Fibroblast of villous mesenchyme (primary cell): ENCODE measurements around the gene SPSB3. TPM values are rescaled to one million over a fixed set of nuclear protein-coding genes. Genes with fewer than 3 reads are reported as not detected.

Experiments
- DNase-seq: peaks from one replicate; pipeline ENCODE4 v3.0.0-alpha.2; 2010; ENCODE audit warnings: low read depth
- H3K4me3 ChIP-seq: 2 replicates; pipeline ENCODE4 v1.5.1; 2011; ENCODE audit warnings: low read depth, mild to moderate bottlenecking, low read length
- CTCF ChIP-seq: IDR thresholded peaks from 2 replicates; pipeline ENCODE4 v1.5.1; 2012; ENCODE audit warnings: low read depth, mild to moderate bottlenecking, low read length; ENCODE audit not compliant: insufficient read depth
- small RNA-seq: library from RNA; depleted of rRNA; stranded (forward); fragments of <200 nt; gene quantifications from one replicate; pipeline ENCODE3, GENCODE V24; 2012
- total RNA-seq: library from RNA; depleted of rRNA; stranded (reverse); fragments of >200 nt; gene quantifications from 2 replicates; pipeline ENCODE4 v1.2.3, GENCODE V29; 2012

SPSB3 gene
- total RNA-seq, 1 donor = 25.5 TPM

- no peak for DNase-seq
- no peak overlapping the region for H3K4me3 ChIP-seq
- TF ChIP-seq CTCF = no peak
Observed at GRCh38 chr16:1731073-1731472, 51.3 kb downstream of the SPSB3 start.

DNA sequence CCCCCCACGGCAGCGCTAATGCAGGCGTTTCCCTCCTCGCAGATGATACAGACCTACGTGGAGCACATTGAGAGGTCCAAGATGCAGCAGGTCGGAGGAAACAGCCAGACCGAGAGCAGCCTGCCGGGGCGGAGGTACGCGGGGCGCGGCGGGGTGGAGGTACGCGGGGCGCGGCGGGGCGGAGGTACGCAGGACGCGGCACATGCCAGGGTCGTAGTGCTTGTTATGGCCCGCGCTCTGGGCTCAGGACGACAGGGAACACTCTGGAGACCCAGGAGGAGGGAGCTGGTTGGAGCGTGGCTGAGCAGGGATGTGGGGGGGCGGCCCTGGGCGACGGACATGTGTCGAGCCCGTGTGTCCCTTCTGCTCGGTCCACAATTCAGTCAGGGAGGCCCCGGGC lies 52.9 kb downstream of the SPSB3 start:
- no peak overlapping the region for H3K4me3 ChIP-seq
- DNase-seq = no peak
- TF ChIP-seq CTCF = no peak

GRCh38 chr16:1729026-1729425 lies 53.3 kb downstream of the SPSB3 start:
- TF ChIP-seq CTCF = no peak

DNA sequence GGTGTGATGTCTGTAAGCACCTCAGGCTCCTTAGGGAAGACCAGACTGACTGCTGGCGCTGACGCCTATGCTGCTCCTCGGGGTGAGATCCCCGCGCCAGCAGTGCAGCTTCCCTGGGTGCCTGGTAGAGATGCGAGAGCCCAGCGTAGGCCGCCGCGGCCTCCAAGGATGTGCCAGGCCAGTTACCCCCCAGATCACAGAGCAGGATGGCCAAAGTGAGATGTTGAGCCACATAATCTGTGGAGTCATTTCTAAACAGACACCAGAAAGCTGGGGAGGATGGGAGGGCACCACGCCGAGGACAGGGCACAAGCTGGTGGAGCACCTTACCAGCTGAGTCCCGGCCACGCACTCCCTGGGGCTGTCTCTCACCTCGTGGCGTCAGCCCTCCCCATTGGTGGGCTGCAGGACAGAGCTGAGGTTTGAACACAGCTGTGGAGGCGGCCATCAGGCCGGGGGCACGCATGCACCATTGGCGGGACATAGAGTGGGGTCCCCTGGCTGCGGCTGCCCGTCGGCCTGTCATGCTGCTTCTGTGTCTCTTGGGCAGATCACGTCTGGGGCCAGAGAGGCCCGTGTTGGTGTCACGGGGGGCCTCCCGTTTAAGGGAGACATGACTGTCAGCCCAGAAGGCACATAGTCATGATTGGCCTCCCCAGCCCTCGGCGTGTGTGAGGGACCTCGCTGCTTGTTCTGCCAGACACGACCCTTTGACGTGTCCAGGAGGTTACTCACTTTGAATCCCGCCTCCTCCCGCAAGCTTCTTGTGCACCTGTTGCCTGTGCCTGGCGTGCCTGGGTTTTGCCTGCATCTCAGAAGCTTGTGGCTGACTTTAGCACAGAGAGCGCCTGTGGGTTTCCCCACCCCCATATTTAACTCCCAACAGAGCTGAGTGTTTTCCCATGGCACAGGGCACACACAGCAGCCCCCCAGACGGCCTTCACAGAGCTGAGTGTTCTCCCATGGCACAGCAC lies 54.4 kb downstream of the SPSB3 start:
- DNase-seq = no peak
- H3K4me3 ChIP-seq = no peak overlapping the region
- no peak for TF ChIP-seq CTCF

More at GRCh38 chr16:1729026-1729425, 53.3 kb downstream of the SPSB3 start:
- no peak overlapping the region for H3K4me3 ChIP-seq
- no peak for DNase-seq

Small RNAs within 50 kb of the gene (small RNA-seq; reads per million reads assigned to genes)
- gene MIR3177 = 0.38 reads per million

Other genes with a start within 250 kb of the SPSB3 start
- gene TMEM204, start 248.9 kb downstream of the SPSB3 start, total RNA-seq = 22.5 and 36.1 TPM in 2 replicates
- 19.6 and 24.6 TPM in 2 replicates for gene IFT140, start 170.5 kb downstream of the SPSB3 start, total RNA-seq
- gene CRAMP1, start 170.2 kb downstream of the SPSB3 start, total RNA-seq = 10.3 and 10.4 TPM in 2 replicates
- gene JPT2, start 104.3 kb downstream of the SPSB3 start, total RNA-seq = 39.3 and 61.7 TPM in 2 replicates
- 37.1 and 61.5 TPM in 2 replicates for gene MAPK8IP3, start 76.4 kb downstream of the SPSB3 start, total RNA-seq
- 41.2 and 63.9 TPM in 2 replicates for gene NME3, start 11.0 kb downstream of the SPSB3 start, total RNA-seq
- gene EME2, start 9.8 kb downstream of the SPSB3 start, total RNA-seq = 13.9 and 15.5 TPM in 2 replicates
- gene MRPS34, start 9.4 kb downstream of the SPSB3 start, total RNA-seq = 52.7 and 67.0 TPM in 2 replicates
- 54.8 and 78.0 TPM in 2 replicates for gene NUBP2, start 389 bp upstream of the SPSB3 start, total RNA-seq
- under 0.01 TPM in 1 of 2 replicates, not detected in the other for gene IGFALS, start 11.1 kb upstream of the SPSB3 start, total RNA-seq
- 22.5 and 24.6 TPM in 2 replicates for gene HAGH, start 44.3 kb upstream of the SPSB3 start, total RNA-seq
- 51.8 and 63.8 TPM in 2 replicates for gene FAHD1, start 44.6 kb upstream of the SPSB3 start, total RNA-seq
- under 0.01 TPM in 1 of 2 replicates, not detected in the other for gene MEIOB, start 89.6 kb upstream of the SPSB3 start, total RNA-seq
- not detected in 2 replicates for gene HS3ST6, start 135.8 kb upstream of the SPSB3 start, total RNA-seq
- gene MSRB1, start 160.6 kb upstream of the SPSB3 start, total RNA-seq = 14.2 and 16.4 TPM in 2 replicates
- gene RPL3L, start 172.1 kb upstream of the SPSB3 start, total RNA-seq = not detected in 2 replicates
- gene NDUFB10, start 177.0 kb upstream of the SPSB3 start, total RNA-seq = 87.2 and 156 TPM in 2 replicates
- gene RPS2, start 182.3 kb upstream of the SPSB3 start, total RNA-seq = 1,294 and 1,994 TPM in 2 replicates
- not detected in 2 replicates for gene RNF151, start 184.3 kb upstream of the SPSB3 start, total RNA-seq
- 28.5 and 39.0 TPM in 2 replicates for gene TBL3, start 189.5 kb upstream of the SPSB3 start, total RNA-seq
- gene NOXO1, start 198.9 kb upstream of the SPSB3 start, total RNA-seq = 0.43 TPM in 1 of 2 replicates, not detected in the other
- gene GFER, start 201.6 kb upstream of the SPSB3 start, total RNA-seq = 9.5 and 13.9 TPM in 2 replicates
- gene SYNGR3, start 207.4 kb upstream of the SPSB3 start, total RNA-seq = 1.6 and 2.6 TPM in 2 replicates
- gene ZNF598, start 227.2 kb upstream of the SPSB3 start, total RNA-seq = 23.5 and 27.6 TPM in 2 replicates
- 0.32 and 1.3 TPM in 2 replicates for gene NPW, start 237.2 kb upstream of the SPSB3 start, total RNA-seq
- gene NHERF2, start 244.3 kb upstream of the SPSB3 start, total RNA-seq = 52.7 and 59.3 TPM in 2 replicates